Ishikawa (cell line): ENCODE measurements around the gene RAB10.

Experiments used
- CEBPB ChIP-seq: IDR thresholded peaks from 2 replicates; pipeline ENCODE4 v1.6.1; 2012
- CREB1 ChIP-seq: IDR thresholded peaks from 2 replicates; pipeline ENCODE4 v1.6.1; 2012; ENCODE audit warnings: low read depth
- EGR1 ChIP-seq: IDR thresholded peaks from 2 replicates; pipeline ENCODE4 v1.6.1; 2012
- EP300 ChIP-seq: IDR thresholded peaks from 2 replicates; pipeline ENCODE4 v1.6.1; 2012; ENCODE audit warnings: borderline replicate concordance
- FOXM1 ChIP-seq: IDR thresholded peaks from 2 replicates; pipeline ENCODE4 v1.6.1; 2012; ENCODE audit warnings: low read depth, borderline replicate concordance
- MAX ChIP-seq: IDR thresholded peaks from 2 replicates; pipeline ENCODE4 v1.6.1; 2012
- NFIC ChIP-seq: IDR thresholded peaks from 2 replicates; pipeline ENCODE4 v1.6.1; 2012
- RAD21 ChIP-seq: IDR thresholded peaks from 2 replicates; pipeline ENCODE4 v1.6.1; 2012; ENCODE audit warnings: low read depth
- REST ChIP-seq: IDR thresholded peaks from 2 replicates; pipeline ENCODE4 v1.6.1; 2012; ENCODE audit warnings: low read depth, mild to moderate bottlenecking
- TAF1 ChIP-seq: IDR thresholded peaks from 2 replicates; pipeline ENCODE4 v1.6.1; 2012; ENCODE audit warnings: low read depth, mild to moderate bottlenecking
- TCF12 ChIP-seq: IDR thresholded peaks from 2 replicates; pipeline ENCODE4 v1.6.1; 2012; ENCODE audit warnings: low read depth
- TEAD4 ChIP-seq: IDR thresholded peaks from 2 replicates; pipeline ENCODE4 v1.6.1; 2012
- YY1 ChIP-seq: IDR thresholded peaks from 2 replicates; pipeline ENCODE4 v1.6.1; 2012; ENCODE audit warnings: low read depth
- ZBTB7A ChIP-seq: IDR thresholded peaks from 2 replicates; pipeline ENCODE4 v1.6.1; 2012; ENCODE audit warnings: low read depth
- TF ChIP-seq, protein P1 (sequence below): IDR thresholded peaks from 2 replicates; pipeline ENCODE4 v1.6.1; 2012

Gene RAB10

DNA sequence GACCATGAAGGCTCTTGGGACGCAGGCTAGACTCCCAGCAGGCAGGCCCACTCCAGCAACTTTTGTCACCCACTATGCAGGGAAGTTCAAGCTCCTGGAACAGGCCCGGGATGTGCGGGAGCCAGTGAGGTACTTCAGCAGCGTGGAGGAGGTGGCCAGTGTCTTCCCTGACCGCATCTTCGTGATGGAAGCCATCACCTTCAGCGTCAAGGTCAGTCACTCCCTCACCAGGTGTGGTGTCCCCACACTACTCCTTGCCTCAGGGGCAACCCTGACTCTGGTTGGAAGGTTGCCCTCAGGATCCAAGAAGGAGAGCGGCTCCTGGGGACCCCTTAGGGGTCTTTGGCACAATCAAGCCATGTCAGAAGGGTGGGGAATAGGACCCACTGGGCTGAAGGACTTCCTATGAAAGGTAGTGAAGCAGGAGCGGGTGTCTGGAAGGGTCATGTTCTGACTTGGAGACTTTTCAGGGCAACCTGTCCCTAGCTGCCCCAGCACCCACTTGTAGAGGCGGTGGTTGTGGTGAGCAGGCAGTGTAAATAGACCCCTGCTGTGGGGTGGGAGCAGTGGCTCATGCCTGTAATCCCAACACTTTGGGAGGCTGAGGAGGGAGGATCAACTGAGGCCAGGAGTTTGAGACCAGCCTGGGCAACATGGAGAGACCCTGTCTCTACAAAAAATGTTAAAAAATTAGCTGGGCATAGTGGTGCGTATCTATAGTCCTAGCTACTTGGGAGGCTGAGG lies 149.2 kb downstream of the RAB10 start:
- no peak for TF ChIP-seq ZBTB7A
- TF ChIP-seq EGR1, result no peak
- TF ChIP-seq TEAD4, result no peak
- TF ChIP-seq MAX, result no peak
- no peak for TF ChIP-seq YY1
- no peak for TF ChIP-seq REST
- no peak for TF ChIP-seq CEBPB
- no peak for TF ChIP-seq EP300
- TF ChIP-seq FOXM1, result no peak
- no peak for TF ChIP-seq TAF1
- TF ChIP-seq, protein P1, sequence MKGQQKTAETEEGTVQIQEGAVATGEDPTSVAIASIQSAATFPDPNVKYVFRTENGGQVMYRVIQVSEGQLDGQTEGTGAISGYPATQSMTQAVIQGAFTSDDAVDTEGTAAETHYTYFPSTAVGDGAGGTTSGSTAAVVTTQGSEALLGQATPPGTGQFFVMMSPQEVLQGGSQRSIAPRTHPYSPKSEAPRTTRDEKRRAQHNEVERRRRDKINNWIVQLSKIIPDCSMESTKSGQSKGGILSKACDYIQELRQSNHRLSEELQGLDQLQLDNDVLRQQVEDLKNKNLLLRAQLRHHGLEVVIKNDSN, result no peak

DNA sequence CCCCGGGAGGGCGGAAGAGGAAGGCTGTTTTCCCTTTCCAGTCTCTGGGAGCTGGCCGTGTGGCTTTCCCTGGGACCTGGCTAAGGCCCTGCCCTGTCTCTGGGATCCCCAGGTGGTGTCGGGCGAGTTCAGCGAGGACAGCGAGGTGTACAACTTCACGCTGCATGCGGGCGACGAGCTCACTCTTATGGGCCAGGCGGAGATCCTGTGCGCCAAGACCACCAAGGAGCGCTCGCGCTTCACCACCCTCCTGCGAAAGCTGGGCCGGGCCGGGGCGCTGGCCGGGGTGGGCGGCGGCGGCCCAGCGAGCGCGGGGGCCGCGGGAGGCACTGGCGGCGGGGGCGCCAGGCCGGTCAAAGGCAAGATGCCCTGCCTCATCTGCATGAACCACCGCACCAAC lies 150.2 kb downstream of the RAB10 start:
- no peak for TF ChIP-seq REST
- TF ChIP-seq TCF12, result no peak
- TF ChIP-seq ZBTB7A, result no peak

- TF ChIP-seq RAD21, result peak; percentile 52; the same call in 1 of the 2 replicates
- no peak for TF ChIP-seq TAF1
- peak; percentile 97 for TF ChIP-seq MAX
- no peak for TF ChIP-seq EGR1
- no peak for TF ChIP-seq CREB1
- TF ChIP-seq ZBTB7A, result no peak
- no peak for TF ChIP-seq NFIC
- no peak for TF ChIP-seq YY1
- no peak for TF ChIP-seq CEBPB
- TF ChIP-seq FOXM1, result no peak
- no peak for TF ChIP-seq TCF12
- TF ChIP-seq TEAD4, result no peak; the same call in 1 of the 2 replicates
- no peak for TF ChIP-seq EP300
- TF ChIP-seq REST, result no peak
- TF ChIP-seq, protein P1, result peak; percentile 24; the same call in 1 of the 2 replicates
Observed at GRCh38 chr2:26184555-26185303, 150.8 kb downstream of the RAB10 start.

DNA sequence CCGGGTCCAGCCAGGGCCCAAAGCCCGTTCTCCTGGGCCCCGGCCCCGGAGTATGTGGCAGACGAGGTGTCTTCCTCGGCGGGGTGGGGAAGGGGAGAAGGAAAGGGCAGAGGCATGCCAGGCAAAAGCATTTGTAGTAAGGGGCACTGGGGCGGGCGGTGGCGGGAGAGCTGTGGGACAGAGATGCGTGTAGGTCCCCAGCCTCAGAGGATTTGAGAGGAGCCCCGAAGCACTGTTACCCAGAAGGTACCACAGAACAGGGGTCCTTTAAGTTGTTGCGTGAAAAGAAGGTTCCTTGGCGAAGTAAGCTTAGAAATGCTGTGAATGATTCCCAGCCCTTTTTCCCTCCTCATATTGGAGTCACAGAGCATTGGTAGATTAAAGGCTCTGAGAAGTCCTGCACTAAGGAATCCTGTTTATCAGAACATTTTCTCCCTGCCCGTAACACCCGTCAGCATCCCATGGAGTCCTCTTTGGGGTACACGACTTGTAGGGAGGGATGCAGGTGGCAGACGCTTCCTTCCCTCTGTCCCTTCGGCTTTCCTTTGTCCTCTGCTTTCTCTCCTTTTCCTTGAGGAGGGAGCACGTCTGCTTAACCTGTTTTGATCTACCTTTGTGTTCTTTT lies 151.5 kb downstream of the RAB10 start:
- no peak for TF ChIP-seq TCF12
- TF ChIP-seq CEBPB, result no peak
- no peak for TF ChIP-seq CREB1
- TF ChIP-seq EP300, result no peak
- TF ChIP-seq EGR1, result no peak
- no peak for TF ChIP-seq TAF1
- TF ChIP-seq ZBTB7A, result no peak
- TF ChIP-seq, protein P1, result no peak
- no peak for TF ChIP-seq NFIC
- no peak for TF ChIP-seq YY1
